Frontal cortex (tissue), 4 donors: ENCODE measurements around the gene ADAM22. TPM values are rescaled to one million over a fixed set of nuclear protein-coding genes. Genes with fewer than 3 reads are reported as not detected.
"Not testable (repeated sequence)": the region's sequence is repeated elsewhere in the genome, so short reads cannot be mapped to it uniquely, and the experiment has no call there.

Experiments
- DNase-seq, 2 donors: peaks; one replicate each; pipeline ENCODE4 v3.0.0; 2012; ENCODE audit warnings: low spot score in 2 of 2
- FAIRE-seq: peaks from 2 replicates; lab custom pipeline; 2012; peaks lifted over from hg19 to GRCh38; lab: Jason Lieb, UNC
- total RNA-seq: library from RNA; depleted of rRNA; stranded (reverse); fragments of >200 nt; gene quantifications from one replicate; pipeline ENCODE4 v1.2.3, GENCODE V29; 2014
- donor health status: control.
- donor health status: control.
- donor health status: control.

The ADAM22 gene
- 76.2 TPM for total RNA-seq

GRCh38 chr7:87933953-87934698 is at the start of gene ADAM22:
Gene ADAM22, plus strand, starts transcription at chr7:87934251. Its CDS starts 215 bp downstream, at chr7:87934466.
- FAIRE-seq = no peak
- DNase-seq = peak; percentile 81 to 88

- DNase-seq = no peak
- no peak for FAIRE-seq
Observed at GRCh38 chr7:87885018-87885417, 49.0 kb upstream of the ADAM22 start.

- FAIRE-seq = peak; percentile 93
- DNase-seq = no peak
Observed at GRCh38 chr7:87886875-87887274, 47.2 kb upstream of the ADAM22 start.

GRCh38 chr7:87895363-87895762 is 38.7 kb upstream of the ADAM22 start:
- DNase-seq (no peak), FAIRE-seq (no peak)

GRCh38 chr7:87899255-87899654 is 34.8 kb upstream of the ADAM22 start:
- FAIRE-seq (no peak), DNase-seq (no peak)

GRCh38 chr7:87907136-87907906 is 26.7 kb upstream of the ADAM22 start:
- not testable (repeated sequence) for DNase-seq, FAIRE-seq

GRCh38 chr7:87908814-87909213 is 25.2 kb upstream of the ADAM22 start:
- not testable (repeated sequence) for DNase-seq, FAIRE-seq

- DNase-seq = no peak
- FAIRE-seq = no peak
Observed at GRCh38 chr7:87912121-87912520, 21.9 kb upstream of the ADAM22 start.

GRCh38 chr7:87918740-87919139 is 15.3 kb upstream of the ADAM22 start:
- no peak for FAIRE-seq

GRCh38 chr7:87919875-87920274 is 14.2 kb upstream of the ADAM22 start:
- no peak for FAIRE-seq
- no peak for DNase-seq

More at GRCh38 chr7:87918740-87919139, 15.3 kb upstream of the ADAM22 start:
- DNase-seq = no peak

- no peak for FAIRE-seq
- DNase-seq = no peak
Observed at GRCh38 chr7:87920578-87920977, 13.5 kb upstream of the ADAM22 start.

GRCh38 chr7:87922759-87923395 is 11.2 kb upstream of the ADAM22 start:
- DNase-seq, FAIRE-seq: not testable (repeated sequence)

GRCh38 chr7:87926581-87927461 is 7.2 kb upstream of the ADAM22 start:
- FAIRE-seq = no peak
- no peak for DNase-seq

GRCh38 chr7:87933605-87933952 is 472 bp upstream of the ADAM22 start:
- FAIRE-seq = no peak

GRCh38 chr7:87934699-87935383 is 790 bp downstream of the ADAM22 start:
- no peak for FAIRE-seq
- peak; percentile 23 to 53 for DNase-seq

More at GRCh38 chr7:87933605-87933952, 472 bp upstream of the ADAM22 start:
- no peak for DNase-seq

GRCh38 chr7:87935384-87935706 is 1.3 kb downstream of the ADAM22 start:
- FAIRE-seq (no peak), DNase-seq (no peak)

- no peak for FAIRE-seq
Observed at GRCh38 chr7:87941138-87941537, 7.1 kb downstream of the ADAM22 start.

GRCh38 chr7:87944547-87944946 is 10.5 kb downstream of the ADAM22 start:
- DNase-seq (no peak), FAIRE-seq (no peak)

More at GRCh38 chr7:87941138-87941537, 7.1 kb downstream of the ADAM22 start:
- DNase-seq = no peak

- not testable (repeated sequence) for DNase-seq, FAIRE-seq
Observed at GRCh38 chr7:87945926-87946325, 11.9 kb downstream of the ADAM22 start.
